GM18907 (cell line): Measurements from ENCODE around the gene SLC6A13.
"Not testable (repeated sequence)": the region's sequence is repeated elsewhere in the genome, so short reads cannot be mapped to it uniquely, and the experiment has no call there.

Source experiments
- ATAC-seq: cut with Tn5 transposase; IDR thresholded peaks from one replicate; pipeline ENCODE4 v1.9.1; 2021; ENCODE audit warnings: mild to moderate bottlenecking, moderate library complexity; ENCODE audit not compliant: unreplicated experiment

SLC6A13 gene

GRCh38 chr12:265096-265495 lies 2.5 kb upstream of the SLC6A13 start:
- no peak for ATAC-seq

- no peak for ATAC-seq
Observed at GRCh38 chr12:264269-264668, 1.6 kb upstream of the SLC6A13 start.

GRCh38 chr12:263574-263973 lies 938 bp upstream of the SLC6A13 start:
- no peak for ATAC-seq

- no peak for ATAC-seq
Observed at GRCh38 chr12:262113-262512, 523 bp downstream of the SLC6A13 start.

GRCh38 chr12:257521-258321 lies 4.9 kb downstream of the SLC6A13 start:
- ATAC-seq: no peak

GRCh38 chr12:256958-257357 lies 5.7 kb downstream of the SLC6A13 start:
- no peak for ATAC-seq

- ATAC-seq: no peak
Observed at GRCh38 chr12:256225-256624, 6.4 kb downstream of the SLC6A13 start.

- ATAC-seq: no peak
Observed at GRCh38 chr12:254912-255311, 7.7 kb downstream of the SLC6A13 start.

GRCh38 chr12:254039-254438 lies 8.6 kb downstream of the SLC6A13 start:
- no peak for ATAC-seq

- ATAC-seq: no peak
Observed at GRCh38 chr12:253116-253831, 9.4 kb downstream of the SLC6A13 start.

GRCh38 chr12:252636-253035 lies 10.0 kb downstream of the SLC6A13 start:
- no peak for ATAC-seq

- ATAC-seq: no peak
Observed at GRCh38 chr12:247271-247670, 15.4 kb downstream of the SLC6A13 start.

- no peak for ATAC-seq
Observed at GRCh38 chr12:243381-243780, 19.3 kb downstream of the SLC6A13 start.

- ATAC-seq: no peak
Observed at GRCh38 chr12:242496-242895, 20.1 kb downstream of the SLC6A13 start.

GRCh38 chr12:241266-241665 lies 21.4 kb downstream of the SLC6A13 start:
- no peak for ATAC-seq

- ATAC-seq: no peak
Observed at GRCh38 chr12:240566-240965, 22.1 kb downstream of the SLC6A13 start.

GRCh38 chr12:238736-239398 lies 23.8 kb downstream of the SLC6A13 start:
- ATAC-seq: no peak

GRCh38 chr12:238116-238515 lies 24.5 kb downstream of the SLC6A13 start:
- ATAC-seq: no peak

GRCh38 chr12:237026-237815 lies 25.4 kb downstream of the SLC6A13 start:
- ATAC-seq: no peak

- no peak for ATAC-seq
Observed at GRCh38 chr12:236445-236844, 26.2 kb downstream of the SLC6A13 start.

- ATAC-seq: not testable (repeated sequence)
Observed at GRCh38 chr12:235967-236366, 26.7 kb downstream of the SLC6A13 start.
